Transverse colon (tissue), 4 donors: ENCODE data around the gene PPP2R1B. TPM values are rescaled to one million over a fixed set of nuclear protein-coding genes. Genes with fewer than 3 reads are reported as not detected.

Experiments used
- DNase-seq: peaks from one replicate; pipeline ENCODE4 v3.0.0-alpha.2; 2019
- H3K27ac ChIP-seq, 4 donors: fragments of 200-600 bp; sonication (generic); 2 replicates each; pipeline ENCODE4 v1.5.1; 2016 to 2018; ENCODE audit warnings: inconsistent platforms in 4 of 4
- H3K27me3 ChIP-seq: fragments of 200-600 bp; sonication (generic); 2 replicates; pipeline ENCODE4 v1.5.1; 2017; ENCODE audit warnings: inconsistent platforms
- H3K36me3 ChIP-seq, 4 donors: fragments of 200-600 bp; sonication (generic); 2 replicates each; pipeline ENCODE4 v1.5.1; 2017 to 2019; ENCODE audit warnings: inconsistent platforms in 4 of 4
- H3K4me1 ChIP-seq, 4 donors: fragments of 200-600 bp; sonication (generic); 2 replicates each; pipeline ENCODE4 v1.5.1; 2017 to 2020; ENCODE audit warnings: inconsistent platforms in 4 of 4
- H3K4me3 ChIP-seq, 4 donors: fragments of 200-600 bp; sonication (generic); 1 replicate in 1 of 4; 2 replicates in 3 of 4; pipeline versions ENCODE4 v1.5.1 to v1.6.1; 2017 to 2019; ENCODE audit warnings: inconsistent platforms in 4 of 4
- H3K9me3 ChIP-seq, 2 donors: fragments of 200-600 bp; sonication (generic); 2 replicates each; pipeline ENCODE4 v1.5.1; 2017 to 2019; ENCODE audit warnings: inconsistent platforms in 2 of 2
- CTCF ChIP-seq, 5 experiments: fragments of 200-600 bp in 3 of 5; fragments of 450-650 bp in 2 of 5; sonication (generic) in 3 of 5; IDR thresholded peaks; 1 replicate in 2 of 5; 2 replicates in 3 of 5; pipeline ENCODE4 v1.5.1; 2016 to 2017; ENCODE audit warnings: antibody characterized with exemption in 5 of 5, inconsistent platforms in 3 of 5, mild to moderate bottlenecking in 2 of 5, moderate library complexity in 1 of 5
- EP300 ChIP-seq: sonication (generic); formaldehyde crosslinking; IDR thresholded peaks from one replicate; pipeline ENCODE4 v1.6.1; 2017; ENCODE audit warnings: antibody characterized with exemption, low read depth
- POLR2A ChIP-seq: fragments of 450-650 bp; IDR thresholded peaks from one replicate; pipeline ENCODE4 v1.6.1; 2016; ENCODE audit warnings: antibody characterized with exemption, mild to moderate bottlenecking, moderate library complexity
- POLR2AphosphoS5 ChIP-seq, 3 donors: sonication (generic); formaldehyde crosslinking; IDR thresholded peaks; one replicate each; pipeline ENCODE4 v1.6.1; 2016; ENCODE audit warnings: antibody characterized with exemption in 3 of 3
- WGBS, 2 donors: methylation state at CpG; one replicate each; pipeline ENCODE4 v1.1.5; 2018; ENCODE audit warnings: low coverage in 1 of 2; 5-methylcytosine and 5-hydroxymethylcytosine counted together
- in situ Hi-C, 4 donors: fragments of 200-750 bp; cut with MboI; loops; one replicate each; pipeline versions ENCODE4 v1.15.0 to v1.15.1; 2017; ENCODE audit warnings: low sequenced_read_pairs in 3 of 4, low pct_ligation_motif_present in 1 of 4, low pct_unique_long_range_greater_than_20kb in 1 of 4
- intact Hi-C: fragments of 100-400 bp; cut with DNase I; formaldehyde crosslinking; loops from one replicate; pipeline ENCODE4 v1.15.1; 2023; ENCODE audit warnings: low total_unique reads
- total RNA-seq, 4 donors: library from RNA; depleted of rRNA; stranded (reverse); fragments of >200 nt; gene quantifications; one replicate each; pipeline ENCODE4 v1.1.0, GENCODE V29; 2016

The PPP2R1B gene
- total RNA-seq, result 10 to 100 TPM; 28.1 to 55.5 (median 41.5) TPM

DNA sequence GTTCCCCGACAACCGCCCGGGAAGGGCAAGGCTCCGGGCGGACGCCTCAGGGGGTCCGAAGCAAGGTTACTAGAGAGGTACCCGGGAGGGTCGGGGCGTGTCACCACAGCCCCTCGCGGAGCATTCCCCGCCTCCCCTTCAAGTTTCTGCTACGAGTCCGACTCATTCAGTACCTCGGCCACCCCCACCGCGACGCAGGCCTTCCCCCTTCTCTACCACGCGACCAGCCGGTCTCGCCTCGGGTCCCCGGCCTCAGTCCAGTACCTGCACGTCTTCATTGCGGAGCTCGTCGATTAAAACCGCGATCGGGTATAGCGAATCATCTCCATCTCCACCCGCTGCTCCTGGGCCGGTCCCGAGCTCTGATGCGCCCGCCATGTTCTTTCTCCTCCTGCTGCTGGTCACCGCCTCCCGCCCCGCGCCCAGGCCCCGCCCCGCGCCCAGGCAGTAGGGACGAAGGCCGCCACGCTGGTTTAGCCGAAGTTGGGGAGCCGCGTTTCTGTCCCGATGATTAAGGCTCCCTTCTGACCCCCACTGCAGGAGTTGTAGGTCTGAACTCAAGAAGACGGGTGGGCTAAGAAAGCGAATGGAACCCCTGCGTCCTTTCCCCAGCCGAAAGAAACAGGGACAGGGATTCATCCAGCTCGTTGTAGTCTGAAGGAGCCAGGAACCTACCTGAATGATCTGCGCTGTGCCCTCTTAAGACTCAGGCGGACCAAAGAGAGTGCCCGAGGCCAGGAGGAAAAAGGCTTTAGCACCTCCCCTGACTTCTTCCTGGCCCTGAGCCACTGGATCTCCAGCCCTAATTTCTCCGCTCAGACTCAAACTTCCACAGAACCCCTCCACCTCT, at the start of gene PPP2R1B:
TSS of gene PPP2R1B (minus strand) at position 406 of the 850 bp plus-strand sequence. CDS start at position 378, 28 bp downstream.
- H3K27ac ChIP-seq, result peak within 1 kb of the TSS; percentile 89 to 94 (median 91)
- intact Hi-C loops (no loop called here), in situ Hi-C loops (loop anchor here in 1 of 4 donors (10.0 kb wide), 1 partner anchor 161 kb away; the partner anchor contains the start of gene SIK2)
- no peaks in the 10 kb centered on the region for H3K9me3 ChIP-seq
- TF ChIP-seq POLR2A (peak; percentile 67), EP300 (no peak), POLR2AphosphoS5 (IDR thresholded peaks at IDR 0.05) (peak; percentile 36 to 77 (median 62))
- H3K27me3 ChIP-seq, result no peaks in the 10 kb centered on the region
- 0% methylated on average over 57 of the region's 61 CpGs; no CpG with 5 or more reads in 1 of the 2 donors for WGBS, 2 donors
- peak; percentile 77 for DNase-seq
- peak within 1 kb of the TSS; percentile 62 to 90 (median 79) for H3K4me3 ChIP-seq
- H3K36me3 ChIP-seq, result peaks cover 0 to 6% (median 0%) of the 10 kb centered on the region in 4 donors
- peaks cover 14 to 30% (median 18%) of the 10 kb centered on the region in 4 donors for H3K4me1 ChIP-seq

- in situ Hi-C loops (no loop called here), intact Hi-C loops (no loop called here)
- no peak for DNase-seq
- Histone ChIP-seq H3K9me3 (no peaks in the 10 kb centered on the region), H3K4me3 (no peak overlapping the region), H3K36me3 (no peaks in the 10 kb centered on the region), H3K4me1 (peaks cover 0 to 11% (median 9%) of the 10 kb centered on the region in 4 donors), H3K27me3 (no peaks in the 10 kb centered on the region), H3K27ac (peak overlapping the region; percentile 2 to 56 (median 48))
- WGBS, 2 donors, result 93 to 100% methylated on average over 1 of the region's 1 CpG
- TF ChIP-seq CTCF (IDR thresholded peaks at IDR 0.05), result no peak
- TF ChIP-seq EP300, result no peak
- TF ChIP-seq POLR2AphosphoS5 (IDR thresholded peaks at IDR 0.05), result no peak
- TF ChIP-seq POLR2A, result no peak
These were observed 49.3 kb upstream of the PPP2R1B start for GRCh38 chr11:111815489-111815888.

DNA sequence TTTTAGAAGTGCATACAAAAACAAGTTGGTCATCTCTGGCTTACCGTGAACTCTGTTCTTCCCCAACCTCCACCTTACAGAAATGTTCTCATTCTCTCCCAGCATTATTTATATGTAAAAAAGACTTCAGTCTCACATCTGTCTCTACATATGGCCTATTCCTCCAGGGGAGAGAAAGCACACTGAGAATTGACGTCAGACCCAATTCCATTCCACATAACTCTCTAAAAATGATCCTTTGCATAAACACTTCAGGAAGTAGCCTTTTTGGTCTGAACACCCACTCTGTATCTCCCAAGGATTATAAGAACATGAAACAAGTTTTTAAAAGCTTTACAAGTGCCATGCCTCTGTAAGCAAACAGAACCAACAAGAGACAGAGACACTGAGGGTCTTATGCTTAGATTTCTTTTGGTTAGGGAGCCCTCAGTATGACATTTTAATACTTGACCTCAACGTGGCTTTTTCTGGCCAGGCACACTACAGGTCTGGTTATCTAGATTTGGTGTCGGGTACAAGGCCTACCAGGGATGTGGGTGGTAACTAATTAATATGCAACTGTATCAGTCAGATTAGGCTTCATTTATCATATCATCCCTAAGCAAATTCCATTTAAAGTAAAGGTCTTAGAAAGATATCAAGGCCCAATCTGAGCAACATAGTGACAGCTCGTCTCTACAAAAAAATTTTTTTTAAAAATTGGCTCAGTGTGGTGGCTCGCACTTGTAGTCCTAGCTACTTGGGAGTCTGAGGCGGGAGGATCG, 48.5 kb upstream of the PPP2R1B start:
- H3K27ac ChIP-seq, result peak overlapping the region; percentile 2 to 56 (median 48)
- no peaks in the 10 kb centered on the region for H3K27me3 ChIP-seq
- WGBS, 2 donors, result 85 to 86% methylated on average over 8 of the region's 8 CpGs

DNA sequence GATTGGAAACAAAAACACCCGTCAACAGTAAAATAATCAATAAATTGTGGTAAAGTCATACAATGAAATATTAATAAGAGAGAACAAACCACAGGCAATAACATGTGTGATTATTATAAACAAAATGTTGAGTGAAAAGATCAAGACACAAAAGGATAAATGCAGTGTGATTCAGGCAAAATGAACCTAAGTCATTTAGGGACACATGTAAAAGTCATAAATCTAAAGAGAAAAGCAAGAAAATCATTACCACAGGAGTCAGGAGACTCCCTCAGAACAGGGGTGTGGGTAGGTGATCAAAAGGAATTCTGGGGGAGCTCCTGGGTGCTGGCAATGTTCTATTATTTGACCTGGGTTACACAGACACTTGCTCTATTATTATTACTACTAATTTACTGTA, 47.9 kb upstream of the PPP2R1B start:
- no peaks in the 10 kb centered on the region for H3K9me3 ChIP-seq
- H3K27ac ChIP-seq, result peak overlapping the region in 3 of 4 donors; percentile 40 to 56 (median 56)
- intact Hi-C loops, result no loop called here
- H3K27me3 ChIP-seq, result no peaks in the 10 kb centered on the region
- in situ Hi-C loops, result no loop called here
- no peak overlapping the region for H3K4me3 ChIP-seq
- no peak for DNase-seq
- H3K36me3 ChIP-seq, result peaks cover 0 to 5% (median 0%) of the 10 kb centered on the region in 4 donors
- TF ChIP-seq POLR2A (no peak), POLR2AphosphoS5 (IDR thresholded peaks at IDR 0.05) (no peak), EP300 (no peak), CTCF (IDR thresholded peaks at IDR 0.05) (no peak)
- no peaks in the 10 kb centered on the region for H3K4me1 ChIP-seq
- 80 to 97% methylated on average over 1 of the region's 1 CpG for WGBS, 2 donors

More for the DNA sequence above, 48.5 kb upstream of the PPP2R1B start:
- TF ChIP-seq CTCF (IDR thresholded peaks at IDR 0.05) (no peak), POLR2A (no peak), EP300 (no peak), POLR2AphosphoS5 (IDR thresholded peaks at IDR 0.05) (no peak)
- DNase-seq, result no peak
- Histone ChIP-seq H3K9me3 (no peaks in the 10 kb centered on the region), H3K4me1 (peaks cover 0 to 4% (median 2%) of the 10 kb centered on the region in 4 donors), H3K4me3 (no peak overlapping the region), H3K36me3 (no peaks in the 10 kb centered on the region)
- intact Hi-C loops (no loop called here), in situ Hi-C loops (no loop called here)
